ENCODE results near the gene ZNF148. TPM values are rescaled to one million over a fixed set of nuclear protein-coding genes. Genes with fewer than 3 reads are reported as not detected.
"Not testable (repeated sequence)": the region's sequence is repeated elsewhere in the genome, so short reads cannot be mapped to it uniquely, and the experiment has no call there.

ZNF148 gene
- total and polyA plus RNA-seq, 8 donors = 3.1 to 109 (median 10.6) TPM

- Histone ChIP-seq H3K27ac (no peak overlapping the region), H3K4me3 (no peak overlapping the region), H3K9me3 (no peaks in the 10 kb centered on the region), H3K36me3 (no peaks in the 10 kb centered on the region), H3K4me1 (no peaks in the 10 kb centered on the region), H3K27me3 (no peaks in the 10 kb centered on the region)
- 76 to 86% (median 77%) methylated on average over 7 of the region's 7 CpGs for whole genome bisulfite sequencing, 5 donors
- DNase-seq = no peak
- TF ChIP-seq EP300 (IDR thresholded peaks at IDR 0.05) (no peak), POLR2A (IDR thresholded peaks at IDR 0.05) (no peak), POLR2AphosphoS5 (IDR thresholded peaks at IDR 0.05) (no peak)
- TF ChIP-seq, protein P1, sequence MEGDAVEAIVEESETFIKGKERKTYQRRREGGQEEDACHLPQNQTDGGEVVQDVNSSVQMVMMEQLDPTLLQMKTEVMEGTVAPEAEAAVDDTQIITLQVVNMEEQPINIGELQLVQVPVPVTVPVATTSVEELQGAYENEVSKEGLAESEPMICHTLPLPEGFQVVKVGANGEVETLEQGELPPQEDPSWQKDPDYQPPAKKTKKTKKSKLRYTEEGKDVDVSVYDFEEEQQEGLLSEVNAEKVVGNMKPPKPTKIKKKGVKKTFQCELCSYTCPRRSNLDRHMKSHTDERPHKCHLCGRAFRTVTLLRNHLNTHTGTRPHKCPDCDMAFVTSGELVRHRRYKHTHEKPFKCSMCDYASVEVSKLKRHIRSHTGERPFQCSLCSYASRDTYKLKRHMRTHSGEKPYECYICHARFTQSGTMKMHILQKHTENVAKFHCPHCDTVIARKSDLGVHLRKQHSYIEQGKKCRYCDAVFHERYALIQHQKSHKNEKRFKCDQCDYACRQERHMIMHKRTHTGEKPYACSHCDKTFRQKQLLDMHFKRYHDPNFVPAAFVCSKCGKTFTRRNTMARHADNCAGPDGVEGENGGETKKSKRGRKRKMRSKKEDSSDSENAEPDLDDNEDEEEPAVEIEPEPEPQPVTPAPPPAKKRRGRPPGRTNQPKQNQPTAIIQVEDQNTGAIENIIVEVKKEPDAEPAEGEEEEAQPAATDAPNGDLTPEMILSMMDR (IDR thresholded peaks at IDR 0.05) = no peak
- intact Hi-C loops (cut with DNase I; ENCODE audit: low total_unique reads) = no loop called here
Observed at GRCh38 chr3:125389282-125389681, 14.2 kb upstream of the ZNF148 start.

DNA sequence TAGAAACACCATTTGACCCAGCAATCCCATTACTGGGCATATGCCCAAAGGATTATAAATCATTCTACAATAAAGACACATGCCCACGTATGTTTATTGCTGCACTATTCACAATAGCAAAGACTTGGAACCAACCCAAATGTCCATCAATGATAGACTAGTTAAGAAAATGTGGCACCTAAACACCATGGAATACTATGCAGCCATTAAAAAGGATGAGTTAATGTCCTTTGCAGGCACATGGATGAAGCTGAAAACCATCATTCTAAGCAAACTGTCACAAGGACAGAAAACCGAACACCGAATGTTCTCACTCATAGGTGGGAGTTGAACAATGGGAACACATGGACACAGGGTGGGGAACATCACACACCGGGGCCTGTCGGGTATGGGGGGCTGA lies 13.2 kb upstream of the ZNF148 start:
- WGBS, 5 donors = 86 to 91% (median 89%) methylated on average over 5 of the region's 5 CpGs
- H3K4me1 ChIP-seq; DNase-seq; H3K36me3 ChIP-seq; H3K27ac ChIP-seq; H3K4me3 ChIP-seq; H3K9me3 ChIP-seq; H3K27me3 ChIP-seq; intact Hi-C loops (cut with DNase I; ENCODE audit: low total_unique reads): not testable (repeated sequence)

GRCh38 chr3:125386811-125387210 lies 11.7 kb upstream of the ZNF148 start:
- WGBS, 5 donors = 84 to 93% (median 87%) methylated on average over 4 of the region's 4 CpGs
- no peak for TF ChIP-seq EP300 (IDR thresholded peaks at IDR 0.05)
- TF ChIP-seq POLR2AphosphoS5 (IDR thresholded peaks at IDR 0.05) = no peak
- TF ChIP-seq POLR2A (IDR thresholded peaks at IDR 0.05) = no peak
- TF ChIP-seq, protein P1 (IDR thresholded peaks at IDR 0.05) = no peak

DNA sequence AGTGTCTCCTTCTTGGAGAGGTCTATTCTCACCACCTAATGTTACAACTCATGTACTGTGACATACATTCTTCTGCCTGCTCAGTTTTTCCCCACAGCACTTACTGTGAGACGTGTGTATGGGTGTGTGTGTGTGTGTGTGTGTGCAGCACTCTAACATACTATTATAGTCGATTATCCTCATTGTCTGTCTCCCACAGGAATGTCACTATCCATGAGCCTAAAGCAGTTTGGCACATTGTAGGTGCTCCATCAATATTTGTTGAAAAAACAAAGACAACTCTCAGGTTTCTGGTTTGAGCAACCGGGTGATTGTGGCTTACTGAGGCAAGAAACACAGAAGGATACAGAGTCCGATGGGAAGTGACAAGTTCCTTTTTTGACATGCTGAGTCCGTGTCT lies 8.6 kb upstream of the ZNF148 start:
- TF ChIP-seq EP300 (IDR thresholded peaks at IDR 0.05) = no peak
- TF ChIP-seq POLR2AphosphoS5 (IDR thresholded peaks at IDR 0.05) = no peak
- TF ChIP-seq, protein P1 (IDR thresholded peaks at IDR 0.05) = no peak
- no peak for TF ChIP-seq POLR2A (IDR thresholded peaks at IDR 0.05)
- no peaks in the 10 kb centered on the region for H3K27me3 ChIP-seq
- no peaks in the 10 kb centered on the region for H3K36me3 ChIP-seq
- 24 to 44% (median 33%) methylated on average over 5 of the region's 5 CpGs for WGBS, 5 donors
- H3K9me3 ChIP-seq = no peaks in the 10 kb centered on the region
- no peak for DNase-seq
- H3K4me1 ChIP-seq = no peaks in the 10 kb centered on the region
- H3K4me3 ChIP-seq = no peak overlapping the region
- no peak overlapping the region for H3K27ac ChIP-seq
- intact Hi-C loops (cut with DNase I; ENCODE audit: low total_unique reads) = no loop called here

More at GRCh38 chr3:125386811-125387210, 11.7 kb upstream of the ZNF148 start:
- Histone ChIP-seq H3K36me3 (no peaks in the 10 kb centered on the region), H3K27me3 (no peaks in the 10 kb centered on the region), H3K27ac (no peak overlapping the region), H3K9me3 (no peaks in the 10 kb centered on the region), H3K4me3 (no peak overlapping the region), H3K4me1 (no peaks in the 10 kb centered on the region)
- no peak for DNase-seq
- intact Hi-C loops (cut with DNase I; ENCODE audit: low total_unique reads) = no loop called here

- no peaks in the 10 kb centered on the region for H3K4me1 ChIP-seq
- 42 to 76% (median 59%) methylated on average over 1 of the region's 1 CpG for WGBS, 5 donors
- H3K9me3 ChIP-seq = no peaks in the 10 kb centered on the region
- no peak for DNase-seq
- H3K4me3 ChIP-seq = no peak overlapping the region
- no peak overlapping the region for H3K27ac ChIP-seq
- no peaks in the 10 kb centered on the region for H3K27me3 ChIP-seq
- intact Hi-C loops (cut with DNase I; ENCODE audit: low total_unique reads) = no loop called here
- H3K36me3 ChIP-seq = no peaks in the 10 kb centered on the region
- TF ChIP-seq POLR2AphosphoS5 (IDR thresholded peaks at IDR 0.05) = no peak
- TF ChIP-seq EP300 (IDR thresholded peaks at IDR 0.05) = no peak
Observed at GRCh38 chr3:125382298-125382697, 7.2 kb upstream of the ZNF148 start.

Data from stomach (tissue), 9 donors.